CD4-positive, alpha-beta T cell treated with Interleukin-12 subunit alpha and Interleukin-12 subunit beta, for 1 hour (primary cell): ENCODE results near the gene CBX6.

Experiments
- DNase-seq: peaks from one replicate; pipeline ENCODE4 v3.0.0-alpha.2; 2020

CBX6 gene

DNA sequence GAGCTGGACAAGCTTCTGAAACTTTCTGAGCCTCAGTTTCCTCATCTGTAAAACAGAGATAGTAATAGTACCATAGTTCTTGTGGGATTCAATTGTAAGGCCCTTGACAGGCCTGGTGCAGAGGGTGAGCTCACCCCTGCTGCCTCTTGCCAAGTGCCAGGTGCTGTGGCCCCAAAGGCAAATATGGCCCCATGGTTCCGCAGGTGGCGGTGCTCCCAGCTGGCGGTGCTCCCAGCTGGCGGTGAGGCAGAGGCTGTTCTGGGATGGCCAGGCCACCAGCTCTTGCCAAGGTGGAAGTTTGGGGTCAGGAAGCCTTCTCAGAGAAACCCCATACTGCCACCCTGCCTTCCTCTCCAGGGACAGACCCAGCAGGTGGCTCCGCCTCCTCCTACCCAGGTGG lies 37.0 kb downstream of the CBX6 start:
- DNase-seq: no peak

- DNase-seq: no peak
These were observed 37.6 kb downstream of the CBX6 start for GRCh38 chr22:38834215-38834953.

GRCh38 chr22:38833061-38833460 lies 39.0 kb downstream of the CBX6 start:
- DNase-seq: no peak

DNA sequence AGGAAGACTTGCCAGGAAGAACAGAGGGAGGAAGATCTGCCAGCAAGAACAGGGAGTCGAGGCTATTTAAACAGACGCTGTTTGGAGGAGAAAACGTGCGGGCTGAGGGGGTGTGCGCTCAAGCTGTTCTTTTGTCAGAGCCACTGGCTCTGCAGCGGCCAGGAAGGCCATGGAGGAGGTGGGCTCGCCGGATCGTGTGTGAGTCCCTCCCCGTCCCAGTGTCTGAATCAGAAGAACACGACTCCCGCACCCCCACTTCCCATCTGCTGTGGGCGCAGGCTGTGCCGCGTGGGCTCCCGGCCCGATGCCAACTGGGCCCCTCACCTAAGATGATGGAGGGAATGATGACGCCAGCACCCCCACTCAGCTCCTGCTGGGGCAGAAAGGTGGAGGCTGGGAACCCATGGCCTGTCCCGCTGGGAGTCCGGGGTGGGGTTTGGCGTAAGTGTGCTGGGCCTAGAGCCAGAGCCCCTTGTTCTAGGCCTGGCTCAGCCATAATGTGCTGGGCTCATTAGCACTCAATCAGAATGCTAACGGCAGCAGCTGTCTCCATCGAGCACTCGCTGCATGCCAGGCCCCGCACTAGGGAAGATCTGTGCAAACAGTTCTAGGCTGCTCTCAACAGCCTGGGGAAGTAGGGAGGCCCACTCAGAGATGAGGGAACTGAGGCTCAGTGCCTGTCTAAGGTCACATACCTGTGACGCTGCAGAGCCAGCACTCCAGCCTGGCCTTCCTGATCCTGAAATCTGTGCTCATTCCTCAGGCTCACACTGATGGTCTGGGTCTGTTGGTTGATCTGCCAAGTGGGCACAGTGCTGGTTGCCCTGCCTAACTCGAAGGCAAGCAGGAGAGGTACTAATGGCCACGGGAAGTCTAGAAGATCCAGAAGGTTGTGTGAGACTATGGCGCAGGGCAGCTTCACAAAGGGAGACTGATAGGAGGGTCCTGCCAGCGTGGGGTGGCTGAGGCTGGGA lies 39.7 kb downstream of the CBX6 start:
- no peak for DNase-seq

DNA sequence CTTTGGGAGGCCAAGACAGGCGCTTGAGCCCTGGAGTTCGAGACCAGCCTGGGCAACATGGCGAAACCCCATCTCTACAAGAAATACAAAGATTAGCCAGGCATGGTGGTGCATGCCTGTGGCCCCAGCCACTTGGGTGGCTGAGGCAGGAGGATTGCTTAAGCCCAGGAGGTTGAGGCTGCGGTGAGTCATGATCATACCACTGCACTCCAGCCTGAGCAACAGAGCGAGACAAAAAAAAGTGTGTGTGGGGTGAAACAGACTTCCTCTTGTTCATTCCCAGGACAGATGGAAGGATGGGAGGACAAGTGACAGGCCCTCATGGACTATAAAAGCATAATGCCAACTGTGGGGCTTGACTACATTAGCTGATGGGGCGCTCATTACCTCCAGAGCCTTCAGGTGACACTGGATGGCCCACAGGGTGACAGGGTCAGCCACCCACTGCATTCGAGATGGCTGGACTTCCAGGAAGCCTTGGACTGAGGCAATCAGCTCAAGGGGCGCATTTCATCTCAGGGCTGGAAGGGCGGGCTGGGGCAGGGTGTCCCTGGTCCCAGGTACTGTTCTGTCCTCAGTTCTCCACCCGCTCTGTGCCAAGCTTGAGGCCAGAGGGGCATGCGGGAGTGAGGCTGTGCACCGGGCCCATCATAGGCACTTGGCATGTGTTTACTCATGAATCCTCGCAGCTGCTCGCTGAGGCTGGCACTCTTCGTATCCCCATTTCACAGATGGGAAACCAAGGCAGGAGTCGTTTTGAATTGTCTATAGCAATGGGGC lies 40.7 kb downstream of the CBX6 start:
- no peak for DNase-seq

DNA sequence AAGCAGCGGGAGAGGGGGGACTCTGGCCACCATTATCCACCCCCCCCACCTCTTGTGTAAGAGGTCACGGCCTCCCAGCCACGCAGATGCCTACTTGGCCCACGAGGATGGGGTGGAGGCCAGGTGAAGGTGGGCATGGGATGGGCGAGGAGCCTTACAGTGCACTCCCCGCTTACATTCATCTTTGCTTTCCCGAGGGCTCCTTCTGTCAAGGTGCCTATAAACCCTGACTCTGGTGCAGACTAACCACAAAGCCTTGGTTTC lies 41.2 kb downstream of the CBX6 start:
- no peak for DNase-seq

GRCh38 chr22:38830026-38830844 lies 41.8 kb downstream of the CBX6 start:
- no peak for DNase-seq

GRCh38 chr22:38829485-38829884 lies 42.5 kb downstream of the CBX6 start:
- DNase-seq: no peak

- DNase-seq: no peak
These were observed 43.3 kb downstream of the CBX6 start for GRCh38 chr22:38828616-38829205.

DNA sequence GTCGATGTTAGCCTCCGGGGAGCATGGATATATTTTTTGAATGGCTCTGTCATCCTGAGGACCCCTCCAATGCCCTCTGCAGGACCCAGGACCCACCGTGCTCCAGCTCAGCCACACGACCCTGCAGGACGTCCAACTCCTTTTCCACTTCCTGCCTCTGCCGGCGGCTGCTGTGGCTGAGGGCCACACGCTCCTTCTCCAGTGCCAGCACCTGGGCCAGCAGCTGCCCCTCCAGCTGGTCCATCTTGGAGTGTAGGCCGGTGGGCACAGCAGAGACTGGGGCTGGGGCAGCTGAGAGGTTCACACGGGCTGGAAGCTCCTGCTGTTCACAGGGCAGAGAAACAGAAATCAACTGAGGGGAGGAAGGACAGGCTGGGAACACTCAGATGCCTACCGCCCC lies 43.8 kb downstream of the CBX6 start:
- DNase-seq: no peak

- DNase-seq: no peak
These were observed 44.5 kb downstream of the CBX6 start for GRCh38 chr22:38827510-38827909.

GRCh38 chr22:38826801-38827200 lies 45.2 kb downstream of the CBX6 start:
- DNase-seq: no peak

DNA sequence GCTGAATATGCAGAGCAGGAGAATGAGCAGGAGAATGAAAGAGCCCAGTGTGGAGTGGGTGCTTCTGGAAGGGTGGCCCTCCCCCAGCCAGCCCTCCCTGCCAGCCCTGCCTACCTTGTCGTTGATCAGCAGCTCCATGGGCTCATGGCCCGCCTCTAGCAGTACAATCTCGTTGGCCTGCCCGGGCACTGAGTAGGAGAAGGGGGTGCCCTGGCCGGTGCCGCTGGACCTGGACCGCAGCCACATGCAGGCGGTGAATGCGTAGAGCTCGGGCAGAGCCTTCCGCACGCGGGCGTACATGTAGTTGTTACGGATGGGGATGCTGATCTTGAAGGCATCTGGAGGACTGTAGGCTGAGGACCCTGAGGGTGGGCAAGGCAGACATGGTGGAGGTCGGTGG lies 45.6 kb downstream of the CBX6 start:
- no peak for DNase-seq

DNA sequence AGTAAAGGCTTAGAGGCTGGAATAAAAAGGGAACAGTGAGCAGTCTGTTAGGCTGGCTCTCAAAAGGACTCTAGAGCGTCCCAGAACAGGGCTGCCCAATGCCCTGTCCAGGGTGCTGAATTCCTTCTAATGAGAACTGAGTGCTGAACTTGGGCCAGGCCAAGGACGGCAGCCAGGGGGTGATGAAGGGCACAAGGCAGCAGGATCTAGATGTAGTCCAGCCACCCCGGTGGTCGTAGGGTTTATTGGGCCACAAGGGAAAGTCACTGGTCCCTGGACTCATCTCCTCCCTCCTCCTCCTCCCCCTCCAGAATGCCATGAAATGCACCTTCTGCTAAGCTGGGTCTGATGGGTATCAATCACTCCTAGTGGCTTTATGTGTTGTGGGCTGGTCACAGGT lies 47.4 kb downstream of the CBX6 start:
- DNase-seq: peak; percentile 26

DNA sequence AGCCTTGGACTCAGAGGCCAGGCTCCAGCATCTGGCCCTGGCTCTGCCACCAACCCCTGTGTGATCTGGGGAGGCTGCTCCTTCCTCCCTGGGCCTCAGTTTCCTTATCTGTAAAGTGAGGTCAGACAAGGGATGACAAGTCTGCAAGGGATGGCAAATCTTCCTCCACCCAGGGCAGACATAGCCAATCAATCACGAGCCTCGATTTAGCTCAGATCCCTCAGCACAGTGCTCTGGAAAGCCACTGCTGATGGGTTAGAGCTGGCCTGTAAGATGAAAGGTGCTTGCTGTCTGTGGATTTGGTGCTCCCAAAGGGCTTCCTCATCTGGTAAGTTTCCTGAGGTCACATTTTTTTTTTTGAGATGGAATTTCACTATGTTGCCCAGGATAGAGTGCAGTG lies 48.4 kb downstream of the CBX6 start:
- DNase-seq: no peak

DNA sequence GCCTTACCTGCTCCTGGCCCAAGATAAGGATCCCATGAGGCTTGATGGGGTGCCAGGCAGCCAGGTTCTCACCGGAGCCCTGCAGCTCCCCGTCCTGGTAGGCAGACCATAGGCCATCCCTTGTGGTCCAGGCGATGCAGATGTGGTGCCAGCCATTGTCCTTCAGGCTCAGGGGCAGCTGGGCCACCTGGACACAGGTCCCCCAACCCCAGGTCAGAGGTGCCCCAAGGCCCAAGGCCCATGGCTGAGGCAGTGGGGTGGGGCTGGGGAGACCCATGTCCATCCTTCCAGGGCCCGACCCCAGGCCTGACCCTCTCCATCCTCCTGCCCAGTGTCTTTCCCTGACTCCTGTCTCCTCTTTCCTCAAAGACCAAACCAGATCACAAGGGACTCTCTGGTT lies 48.9 kb downstream of the CBX6 start:
- no peak for DNase-seq

- no peak for DNase-seq
These were observed 52.0 kb downstream of the CBX6 start for GRCh38 chr22:38820020-38820419.

GRCh38 chr22:38819387-38819940 lies 52.6 kb downstream of the CBX6 start:
- DNase-seq: no peak

GRCh38 chr22:38817196-38817595 lies 54.8 kb downstream of the CBX6 start:
- no peak for DNase-seq

- no peak for DNase-seq
These were observed 56.2 kb downstream of the CBX6 start for GRCh38 chr22:38815842-38816241.
